NB4 (cell line): ENCODE measurements around the gene PAOX.

ENCODE experiments used
- MYC ChIP-seq: IDR thresholded peaks from 2 replicates; pipeline ENCODE4 v1.6.1; 2011; ENCODE audit warnings: low read depth, low read length
- POLR2A ChIP-seq: IDR thresholded peaks from 2 replicates; pipeline ENCODE4 v1.6.1; 2011; ENCODE audit warnings: mild to moderate bottlenecking; ENCODE audit not compliant: insufficient read length; ENCODE audit errors: extremely low read depth
- TF ChIP-seq, protein P1 (sequence below): IDR thresholded peaks from one replicate; pipeline ENCODE4 v1.5.1; 2012; ENCODE audit warnings: low read depth, low read length
- TF ChIP-seq, protein P2 (sequence below): IDR thresholded peaks from 2 replicates; pipeline ENCODE4 v1.6.1; 2011; ENCODE audit warnings: low read depth, low read length

DNA sequence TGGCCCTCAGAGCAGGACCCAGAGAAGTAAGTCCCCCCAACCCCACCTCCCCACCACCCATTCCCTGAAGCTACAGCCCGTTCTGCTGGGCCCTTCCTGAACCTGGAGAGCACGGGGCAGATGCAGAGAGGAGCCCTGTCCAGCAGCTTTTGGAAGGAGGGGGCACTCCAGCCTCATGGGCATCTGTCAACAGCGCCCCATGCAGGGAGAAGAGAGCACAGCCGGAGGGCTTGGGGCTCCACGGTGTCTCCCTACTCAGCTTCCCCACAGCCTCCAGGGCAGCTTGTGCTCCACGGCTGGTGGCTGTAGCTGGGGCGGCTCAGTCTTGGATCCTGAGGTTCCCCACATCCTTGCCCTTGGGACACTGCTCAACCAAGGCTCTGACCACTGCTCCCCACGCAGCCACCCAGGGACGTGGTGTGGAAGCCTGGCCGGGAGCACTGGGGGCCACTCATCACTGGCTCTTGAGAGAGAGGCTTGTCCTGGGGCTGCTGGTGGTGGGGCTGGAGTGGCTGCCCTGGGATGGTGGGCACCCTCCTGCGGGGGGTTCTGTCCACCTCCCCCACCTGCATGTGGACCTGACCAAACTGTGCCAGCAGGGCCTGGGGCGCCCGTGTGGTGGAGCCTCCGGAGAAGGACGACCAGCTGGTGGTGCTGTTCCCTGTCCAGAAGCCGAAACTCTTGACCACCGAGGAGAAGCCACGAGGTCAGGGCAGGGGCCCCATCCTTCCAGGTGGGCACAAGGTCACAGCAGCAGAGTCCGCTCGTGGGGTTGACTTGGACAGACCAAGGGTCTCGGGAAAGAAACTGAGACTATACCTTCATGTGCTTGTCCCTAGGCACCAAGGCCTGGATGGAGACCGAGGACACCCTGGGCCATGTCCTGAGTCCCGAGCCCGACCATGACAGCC is 27.4 kb upstream of the PAOX start:
- TF ChIP-seq, protein P1, sequence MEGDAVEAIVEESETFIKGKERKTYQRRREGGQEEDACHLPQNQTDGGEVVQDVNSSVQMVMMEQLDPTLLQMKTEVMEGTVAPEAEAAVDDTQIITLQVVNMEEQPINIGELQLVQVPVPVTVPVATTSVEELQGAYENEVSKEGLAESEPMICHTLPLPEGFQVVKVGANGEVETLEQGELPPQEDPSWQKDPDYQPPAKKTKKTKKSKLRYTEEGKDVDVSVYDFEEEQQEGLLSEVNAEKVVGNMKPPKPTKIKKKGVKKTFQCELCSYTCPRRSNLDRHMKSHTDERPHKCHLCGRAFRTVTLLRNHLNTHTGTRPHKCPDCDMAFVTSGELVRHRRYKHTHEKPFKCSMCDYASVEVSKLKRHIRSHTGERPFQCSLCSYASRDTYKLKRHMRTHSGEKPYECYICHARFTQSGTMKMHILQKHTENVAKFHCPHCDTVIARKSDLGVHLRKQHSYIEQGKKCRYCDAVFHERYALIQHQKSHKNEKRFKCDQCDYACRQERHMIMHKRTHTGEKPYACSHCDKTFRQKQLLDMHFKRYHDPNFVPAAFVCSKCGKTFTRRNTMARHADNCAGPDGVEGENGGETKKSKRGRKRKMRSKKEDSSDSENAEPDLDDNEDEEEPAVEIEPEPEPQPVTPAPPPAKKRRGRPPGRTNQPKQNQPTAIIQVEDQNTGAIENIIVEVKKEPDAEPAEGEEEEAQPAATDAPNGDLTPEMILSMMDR: peak; percentile 40
- TF ChIP-seq, protein P2, sequence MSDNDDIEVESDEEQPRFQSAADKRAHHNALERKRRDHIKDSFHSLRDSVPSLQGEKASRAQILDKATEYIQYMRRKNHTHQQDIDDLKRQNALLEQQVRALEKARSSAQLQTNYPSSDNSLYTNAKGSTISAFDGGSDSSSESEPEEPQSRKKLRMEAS: no peak
- no peak for TF ChIP-seq POLR2A
- TF ChIP-seq MYC: 0 out of 2 replicates have a peak, but pooled peaks have one; percentile 9
